ENCODE results near the gene C10orf53. TPM values are rescaled to one million over a fixed set of nuclear protein-coding genes. Genes with fewer than 3 reads are reported as not detected.
A peak's percentile ranks its signal among the peaks of the same experiment; 100 is the strongest.
"Not testable (repeated sequence)": the region's sequence is repeated elsewhere in the genome, so short reads cannot be mapped to it uniquely, and the experiment has no call there.

The C10orf53 gene
- polyA plus RNA-seq, 4 donors, result not detected

DNA sequence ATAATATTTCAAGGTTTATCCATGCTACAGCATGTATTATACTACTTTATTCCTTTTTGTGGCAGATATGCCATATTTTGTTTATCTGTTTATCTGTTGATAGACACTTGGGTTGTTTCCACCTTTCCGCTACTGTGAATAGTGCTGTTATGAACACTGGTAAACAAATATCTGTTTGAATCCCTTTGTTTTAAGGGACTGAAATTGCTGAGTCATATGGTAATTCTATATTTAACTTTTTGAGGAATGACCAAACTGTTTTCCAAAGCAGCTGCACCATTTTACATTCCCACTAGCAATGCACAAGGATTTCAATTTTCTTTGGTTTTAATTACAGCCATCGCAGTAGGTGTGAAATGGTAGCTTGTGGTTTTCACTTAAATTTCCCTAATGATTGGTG is 3.4 kb downstream of the C10orf53 start:
- DNase-seq (ENCODE audit: low read depth in 4 of 4, low spot score in 3 of 4), result no peak

GRCh38 chr10:49686651-49687050 is 7.2 kb downstream of the C10orf53 start:
- DNase-seq (ENCODE audit: low read depth in 4 of 4, low spot score in 3 of 4), result no peak

- no peak for DNase-seq (ENCODE audit: low read depth in 4 of 4, low spot score in 3 of 4)
These were observed 8.9 kb downstream of the C10orf53 start for GRCh38 chr10:49688261-49688846.

- no peak for DNase-seq (ENCODE audit: low read depth in 4 of 4, low spot score in 3 of 4)
These were observed 9.5 kb downstream of the C10orf53 start for GRCh38 chr10:49688920-49689319.

- DNase-seq (ENCODE audit: low read depth in 4 of 4, low spot score in 3 of 4), result no peak
These were observed 10.5 kb downstream of the C10orf53 start for GRCh38 chr10:49689882-49690510.

- peak in 3 of 4 donors; percentile 36 to 68 (median 44) for DNase-seq (ENCODE audit: low read depth in 4 of 4, low spot score in 3 of 4)
These were observed 11.4 kb downstream of the C10orf53 start for GRCh38 chr10:49690698-49691356.

- DNase-seq (ENCODE audit: low read depth in 4 of 4, low spot score in 3 of 4), result no peak
These were observed 12.1 kb downstream of the C10orf53 start for GRCh38 chr10:49691588-49691987.

DNA sequence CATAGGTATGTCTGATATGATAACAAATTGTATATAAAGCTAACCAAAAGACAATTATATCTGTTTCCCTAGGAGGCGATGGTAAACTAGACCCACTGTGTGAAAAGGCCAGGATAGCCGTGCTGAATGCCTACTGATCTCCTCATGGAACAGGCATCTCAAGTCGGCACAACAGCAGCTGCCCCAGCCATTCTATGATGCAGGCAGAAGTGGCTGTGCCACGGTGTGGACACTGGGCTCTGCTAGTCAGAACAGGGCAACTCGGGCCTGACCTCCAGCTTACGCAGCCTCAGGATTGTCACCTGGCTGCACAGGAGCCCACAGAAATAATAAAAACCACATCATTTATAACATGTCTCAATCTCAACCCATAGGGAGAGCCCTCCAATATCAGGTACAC is 15.0 kb downstream of the C10orf53 start:
- DNase-seq (ENCODE audit: low read depth in 4 of 4, low spot score in 3 of 4), result no peak

- DNase-seq (ENCODE audit: low read depth in 4 of 4, low spot score in 3 of 4), result no peak
These were observed 16.9 kb downstream of the C10orf53 start for GRCh38 chr10:49696311-49696710.

DNA sequence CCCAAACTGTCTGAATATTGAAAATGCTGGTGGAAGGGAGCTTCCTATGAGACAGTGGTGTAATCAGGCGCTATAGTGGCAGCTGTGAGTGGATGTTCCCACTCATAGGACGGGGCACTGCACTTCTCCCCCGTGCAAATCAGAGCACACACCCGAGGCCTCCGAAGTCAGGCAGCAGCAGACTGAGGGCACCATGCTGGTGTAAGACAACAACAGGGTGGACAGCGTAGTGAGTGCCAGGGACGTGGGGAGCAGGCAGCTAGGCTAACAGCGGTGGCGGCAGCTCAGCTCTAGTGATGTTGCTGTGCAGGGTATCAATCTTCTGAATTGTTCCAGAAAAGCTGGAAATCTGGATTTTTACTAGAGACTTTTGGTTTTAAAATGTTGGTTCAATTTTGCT is 19.2 kb downstream of the C10orf53 start:
- DNase-seq (ENCODE audit: low read depth in 4 of 4, low spot score in 3 of 4), result no peak

GRCh38 chr10:49700211-49700610 is 20.8 kb downstream of the C10orf53 start:
- DNase-seq (ENCODE audit: low read depth in 4 of 4, low spot score in 3 of 4), result no peak

DNA sequence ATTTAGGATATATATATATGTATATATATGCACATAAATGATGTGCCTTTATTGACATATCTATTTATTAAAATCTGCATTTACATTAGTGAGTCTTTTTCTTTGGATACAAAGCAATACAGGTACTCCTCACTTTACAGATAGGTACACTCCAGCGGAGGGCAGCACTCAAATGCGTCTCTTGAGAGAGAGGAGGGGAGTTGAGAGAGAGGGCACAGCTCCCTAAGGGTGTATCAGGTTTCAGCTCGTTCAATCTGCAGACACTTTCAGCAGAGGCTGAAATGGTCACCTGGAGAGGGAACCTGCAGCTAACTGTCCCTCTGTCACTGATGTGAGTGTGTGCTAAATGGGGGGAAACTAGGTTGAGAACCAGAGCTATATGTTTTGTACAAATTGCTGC is 21.5 kb downstream of the C10orf53 start:
- DNase-seq (ENCODE audit: low read depth in 4 of 4, low spot score in 3 of 4), result no peak

DNA sequence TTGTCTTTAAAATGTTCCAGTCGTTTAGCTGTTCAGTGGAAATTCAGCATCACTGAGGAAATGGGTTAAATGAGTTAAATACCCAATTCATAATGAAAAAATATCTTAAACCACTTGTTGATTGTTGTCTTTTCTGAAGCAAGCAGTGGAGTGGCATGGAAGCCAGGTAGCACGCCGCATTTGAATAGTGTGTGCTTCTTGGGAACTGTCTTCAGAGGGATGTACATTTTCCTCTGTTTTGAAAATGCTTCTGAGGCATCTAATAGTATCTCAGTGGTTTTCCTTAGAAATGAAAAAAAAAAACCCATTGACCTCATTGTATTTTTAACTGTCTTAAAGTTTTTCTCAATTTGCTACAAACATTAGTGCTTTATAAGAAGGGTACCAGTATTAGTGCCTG is 28.1 kb downstream of the C10orf53 start:
- no peak for DNase-seq (ENCODE audit: low read depth in 4 of 4, low spot score in 3 of 4)

- DNase-seq (ENCODE audit: low read depth in 4 of 4, low spot score in 3 of 4), result no peak
These were observed 30.5 kb downstream of the C10orf53 start for GRCh38 chr10:49709934-49710333.

- DNase-seq (ENCODE audit: low read depth in 4 of 4, low spot score in 3 of 4), result no peak
These were observed 31.5 kb downstream of the C10orf53 start for GRCh38 chr10:49710966-49711365.

DNA sequence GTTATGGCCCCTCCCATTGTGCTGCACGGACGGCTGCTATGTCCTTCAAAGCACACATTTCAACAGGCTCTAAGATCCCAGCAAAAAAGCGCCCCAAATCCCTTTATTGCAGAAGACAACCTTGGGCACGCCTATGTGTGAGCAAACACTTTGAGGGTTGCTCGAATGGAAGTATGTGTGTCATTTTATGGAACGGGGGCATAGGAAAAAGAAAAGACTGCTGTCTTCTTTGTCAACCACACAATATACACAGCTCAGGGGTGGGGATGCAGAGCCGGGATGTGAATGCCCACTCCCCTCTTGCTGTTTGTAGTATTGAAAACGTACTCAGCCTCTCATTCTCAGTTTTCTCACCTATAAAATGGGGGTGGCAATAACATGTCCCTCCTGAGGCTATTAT is 32.0 kb downstream of the C10orf53 start:
- no peak for DNase-seq (ENCODE audit: low read depth in 4 of 4, low spot score in 3 of 4)

DNA sequence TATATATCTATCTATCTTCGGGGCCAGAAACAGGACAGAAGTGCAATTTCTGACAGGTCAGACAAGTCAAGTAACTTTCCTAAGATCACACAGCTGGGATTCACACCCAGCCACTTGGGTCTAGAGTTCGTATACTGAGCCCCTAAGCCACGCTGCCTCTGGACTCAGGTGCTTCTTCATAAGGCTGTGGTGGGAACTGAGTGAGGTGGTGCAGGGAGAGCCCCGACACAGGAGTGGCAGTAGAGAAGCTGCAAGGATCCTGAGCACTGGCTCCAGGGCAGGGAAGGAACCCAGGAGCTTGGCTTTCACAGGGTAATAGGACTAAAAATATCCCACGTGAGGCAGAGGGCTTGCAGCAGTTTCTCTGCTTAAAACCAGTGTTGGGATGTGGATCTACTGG is 33.8 kb downstream of the C10orf53 start:
- DNase-seq (ENCODE audit: low read depth in 4 of 4, low spot score in 3 of 4), result no peak

DNA sequence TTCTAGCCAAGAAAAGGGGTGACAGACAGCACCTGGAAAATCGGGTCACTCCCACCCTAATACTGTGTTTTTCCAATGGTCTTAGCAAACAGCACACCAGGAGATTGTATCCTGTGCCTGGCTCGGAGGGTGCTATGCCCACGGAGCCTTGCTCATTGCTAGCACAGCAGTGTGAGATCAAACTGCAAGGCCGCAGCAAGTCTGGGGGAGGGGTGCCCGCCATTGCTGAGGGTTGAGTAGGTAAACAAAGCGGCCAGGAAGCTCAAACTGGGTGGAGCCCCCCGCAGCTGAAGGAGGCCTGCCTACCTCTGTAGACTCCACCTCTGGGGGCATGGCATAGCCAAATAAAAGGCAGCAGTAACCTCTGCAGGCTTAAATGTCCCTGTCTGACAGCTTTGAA is 35.7 kb downstream of the C10orf53 start:
- DNase-seq (ENCODE audit: low read depth in 4 of 4, low spot score in 3 of 4), result not testable (repeated sequence)

- DNase-seq (ENCODE audit: low read depth in 4 of 4, low spot score in 3 of 4), result no peak
These were observed 47.1 kb downstream of the C10orf53 start for GRCh38 chr10:49726593-49726992.

- DNase-seq (ENCODE audit: low read depth in 4 of 4, low spot score in 3 of 4), result no peak
These were observed 54.4 kb downstream of the C10orf53 start for GRCh38 chr10:49733866-49734265.

DNA sequence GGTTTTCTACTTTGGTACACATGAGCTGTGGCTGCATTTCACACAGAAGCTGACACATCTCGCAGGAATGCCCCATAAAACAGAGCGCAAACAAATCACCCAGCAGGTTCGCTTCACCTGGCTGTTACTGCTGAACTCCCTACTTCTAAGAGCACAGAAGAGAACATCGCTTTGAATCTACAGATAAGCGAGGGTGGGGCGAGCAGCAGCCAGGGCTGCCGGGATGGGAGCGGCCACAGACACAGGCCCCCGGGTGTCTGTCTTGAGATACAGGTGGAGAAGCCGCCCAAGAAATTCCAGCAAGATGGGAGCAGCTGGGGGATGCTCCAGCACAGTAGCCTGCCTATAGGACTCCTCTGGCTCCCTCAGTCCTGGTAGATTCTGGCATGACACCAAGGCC is 55.2 kb downstream of the C10orf53 start:
- DNase-seq (ENCODE audit: low read depth in 4 of 4, low spot score in 3 of 4), result no peak

- DNase-seq (ENCODE audit: low read depth in 4 of 4, low spot score in 3 of 4), result no peak
These were observed 55.7 kb downstream of the C10orf53 start for GRCh38 chr10:49735161-49735560.

Measured in left renal pelvis (tissue), 4 donors.